GM23338 (cell line): ENCODE measurements around the gene SLC23A1. TPM values are rescaled to one million over a fixed set of nuclear protein-coding genes. Genes with fewer than 3 reads are reported as not detected.

Source experiments
- ATAC-seq: fragments of 200-7000 bp; cut with Tn5 transposase; 3 replicates; pipeline ENCODE4 v1.9.1; 2020
- DNase-seq: peaks from one replicate; pipeline ENCODE4 v3.0.0-alpha.2; 2015; ENCODE audit warnings: low spot score
- H2AFZ ChIP-seq: fragments of 200-600 bp; sonication (generic); 2 replicates; pipeline ENCODE4 v1.8.0; 2016; ENCODE audit warnings: antibody characterized with exemption, mild to moderate bottlenecking, moderate library complexity
- H3F3A ChIP-seq: fragments of 200-600 bp; sonication (generic); replicated peaks from 2 replicates; pipeline ENCODE4 v1.8.0; 2017; ENCODE audit warnings: antibody characterized with exemption, mixed run types, low read depth
- H3K27ac ChIP-seq: fragments of 200-600 bp; sonication (generic); 2 replicates; pipeline ENCODE4 v1.6.1; 2016; ENCODE audit warnings: low read depth
- H3K27me3 ChIP-seq: fragments of 200-600 bp; sonication (generic); 2 replicates; pipeline ENCODE4 v1.8.0; 2016; ENCODE audit warnings: mild to moderate bottlenecking, mixed run types, moderate library complexity; ENCODE audit not compliant: insufficient read depth
- H3K36me3 ChIP-seq: fragments of 200-600 bp; sonication (generic); 2 replicates; pipeline ENCODE4 v1.8.0; 2016; ENCODE audit warnings: mild to moderate bottlenecking; ENCODE audit not compliant: insufficient read depth
- H3K4me1 ChIP-seq: fragments of 200-600 bp; sonication (generic); 2 replicates; pipeline ENCODE4 v1.8.0; 2016; ENCODE audit warnings: mild to moderate bottlenecking, moderate library complexity; ENCODE audit not compliant: insufficient read depth
- H3K4me2 ChIP-seq: fragments of 200-600 bp; sonication (generic); 2 replicates; pipeline ENCODE4 v1.7.1; 2017; ENCODE audit warnings: mixed run types
- H3K4me3 ChIP-seq: fragments of 200-600 bp; sonication (generic); 2 replicates; pipeline ENCODE4 v1.6.1; 2016; ENCODE audit warnings: mixed run types
- H3K79me2 ChIP-seq: fragments of 200-600 bp; sonication (generic); replicated peaks from 2 replicates; pipeline ENCODE4 v1.8.0; 2017; ENCODE audit warnings: mild to moderate bottlenecking; ENCODE audit not compliant: insufficient read depth
- H3K9me2 ChIP-seq: fragments of 200-600 bp; sonication (generic); 2 replicates; pipeline ENCODE4 v1.8.0; 2017; ENCODE audit not compliant: insufficient read depth
- H4K20me1 ChIP-seq: fragments of 200-600 bp; sonication (generic); replicated peaks from 2 replicates; pipeline ENCODE4 v1.8.0; 2017; ENCODE audit warnings: mild to moderate bottlenecking; ENCODE audit not compliant: insufficient read depth
- H3K27ac Mint-ChIP-seq: 2 replicates; pipeline ENCODE4 v1.8.0; 2020; ENCODE audit warnings: inconsistent platforms, mild to moderate bottlenecking, moderate library complexity, mixed read lengths
- H3K27me3 Mint-ChIP-seq: 3 replicates; pipeline ENCODE4 v1.8.0; 2022; ENCODE audit warnings: low read depth, mild to moderate bottlenecking, moderate library complexity, mixed read lengths, inconsistent platforms; ENCODE audit not compliant: insufficient read depth, poor library complexity
- H3K36me3 Mint-ChIP-seq: 3 replicates; pipeline ENCODE4 v1.8.0; 2021; ENCODE audit warnings: low read depth, mild to moderate bottlenecking, inconsistent platforms, moderate library complexity, mixed read lengths
- H3K4me1 Mint-ChIP-seq: 3 replicates; pipeline ENCODE4 v1.8.0; 2020; ENCODE audit warnings: mild to moderate bottlenecking, inconsistent platforms, mixed read lengths
- H3K4me3 Mint-ChIP-seq: 3 replicates; pipeline ENCODE4 v1.8.0; 2021; ENCODE audit warnings: moderate library complexity, mild to moderate bottlenecking, inconsistent platforms, mixed read lengths
- H3K9me3 Mint-ChIP-seq: 3 replicates; pipeline ENCODE4 v1.8.0; 2020; ENCODE audit warnings: moderate library complexity, mild to moderate bottlenecking, inconsistent platforms, mixed read lengths
- CTCF ChIP-seq, 2 experiments: fragments of 200-600 bp in 1 of 2; sonication (generic) in 1 of 2; conservative IDR thresholded peaks; 2 replicates each; pipeline versions ENCODE4 v1.5.1 to v1.6.1; 2016 to 2017; ENCODE audit warnings: antibody characterized with exemption in 2 of 2, low read depth in 2 of 2, mild to moderate bottlenecking in 2 of 2, moderate library complexity in 1 of 2
- EZH2 ChIP-seq: fragments of 200-600 bp; sonication (generic); IDR thresholded peaks from one replicate; pipeline ENCODE4 v1.8.0; 2017; ENCODE audit warnings: antibody characterized with exemption, mild to moderate bottlenecking, low read depth; ENCODE audit not compliant: unreplicated experiment
- EZH2phosphoT487 ChIP-seq: fragments of 200-600 bp; sonication (generic); IDR thresholded peaks from one replicate; pipeline ENCODE4 v1.8.1; 2018; ENCODE audit warnings: antibody characterized with exemption; ENCODE audit not compliant: unreplicated experiment
- NANOG ChIP-seq: IDR thresholded peaks from 2 replicates; pipeline ENCODE4 v1.6.1; 2016; ENCODE audit warnings: antibody characterized with exemption, borderline replicate concordance
- POLR2AphosphoS5 ChIP-seq: IDR thresholded peaks from 2 replicates; pipeline ENCODE4 v1.6.1; 2016; ENCODE audit warnings: antibody characterized with exemption, low read depth
- REST ChIP-seq: IDR thresholded peaks from one replicate; pipeline ENCODE4 v1.6.1; 2018; ENCODE audit warnings: antibody characterized with exemption; ENCODE audit not compliant: unreplicated experiment
- STAT1 ChIP-seq: IDR thresholded peaks from one replicate; pipeline ENCODE4 v1.6.1; 2016; ENCODE audit warnings: antibody characterized with exemption; ENCODE audit not compliant: unreplicated experiment
- polyA plus RNA-seq: library from polyadenylated mRNA; unstranded; fragments of >200 nt; fragmentation: Nextera tagmentation; extraction: Ambion mirVana; gene quantifications from 2 replicates; pipeline ENCODE4 v1.2.1, GENCODE V29; 2016
- total RNA-seq: library from RNA; depleted of rRNA; stranded (reverse); fragments of >200 nt; shearing (Covaris generic); gene quantifications from 2 replicates; pipeline ENCODE4 v1.2.3, GENCODE V29; 2014
- TF ChIP-seq, protein P1 (sequence below): IDR thresholded peaks from 2 replicates; pipeline ENCODE4 v1.6.1; 2016; ENCODE audit warnings: antibody characterized with exemption

The SLC23A1 gene
- total and polyA plus RNA-seq, 2 experiments from 2014 or later, result 0.29 TPM; not detected in 1

- TF ChIP-seq, protein P1, sequence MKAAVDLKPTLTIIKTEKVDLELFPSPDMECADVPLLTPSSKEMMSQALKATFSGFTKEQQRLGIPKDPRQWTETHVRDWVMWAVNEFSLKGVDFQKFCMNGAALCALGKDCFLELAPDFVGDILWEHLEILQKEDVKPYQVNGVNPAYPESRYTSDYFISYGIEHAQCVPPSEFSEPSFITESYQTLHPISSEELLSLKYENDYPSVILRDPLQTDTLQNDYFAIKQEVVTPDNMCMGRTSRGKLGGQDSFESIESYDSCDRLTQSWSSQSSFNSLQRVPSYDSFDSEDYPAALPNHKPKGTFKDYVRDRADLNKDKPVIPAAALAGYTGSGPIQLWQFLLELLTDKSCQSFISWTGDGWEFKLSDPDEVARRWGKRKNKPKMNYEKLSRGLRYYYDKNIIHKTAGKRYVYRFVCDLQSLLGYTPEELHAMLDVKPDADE, result no peak
- no peak for TF ChIP-seq STAT1
- TF ChIP-seq POLR2AphosphoS5, result no peak
- TF ChIP-seq EZH2phosphoT487, result no peak
- no peak for TF ChIP-seq EZH2
- TF ChIP-seq CTCF (conservative IDR thresholded peaks at IDR 0.05; ENCODE audit: low read depth in 2 of 2), result no peak
Observed at GRCh38 chr5:139382807-139383206, 290 bp downstream of the SLC23A1 start (continued).

GRCh38 chr5:139381837-139382761, 998 bp downstream of the SLC23A1 start:
- H3K27me3 Mint-ChIP-seq, result peaks cover 8% of the 10 kb centered on the region
- no peaks in the 10 kb centered on the region for H3K9me2 ChIP-seq
- no peak overlapping the region for H3K4me3 Mint-ChIP-seq
- H3K27me3 ChIP-seq, result no peaks in the 10 kb centered on the region
- H3F3A ChIP-seq, result no peaks in the 10 kb centered on the region; the same call in 1 of the 2 replicates
- H3K36me3 Mint-ChIP-seq, result no peaks in the 10 kb centered on the region; the same call in 2 of the 3 replicates
- no peak overlapping the region for H3K27ac Mint-ChIP-seq
- H3K4me1 ChIP-seq, result peaks cover 4% of the 10 kb centered on the region; the same call in 1 of the 2 replicates
- no peak for TF ChIP-seq CTCF (conservative IDR thresholded peaks at IDR 0.05; ENCODE audit: low read depth in 2 of 2)
- no peak for TF ChIP-seq EZH2
- no peak for TF ChIP-seq NANOG
- TF ChIP-seq REST, result no peak
- no peak overlapping the region for H3K27ac ChIP-seq
- H2AFZ ChIP-seq, result no peak overlapping the region
- H3K79me2 ChIP-seq, result no peaks in the 10 kb centered on the region
- no peak for ATAC-seq
- no peaks in the 10 kb centered on the region; the same call in 1 of the 2 replicates for H4K20me1 ChIP-seq
- H3K4me2 ChIP-seq, result no peak overlapping the region
- H3K4me3 ChIP-seq, result no peak overlapping the region
- no peaks in the 10 kb centered on the region for H3K9me3 Mint-ChIP-seq
- H3K4me1 Mint-ChIP-seq, result peaks cover 10% of the 10 kb centered on the region; the same call in 2 of the 3 replicates
- H3K36me3 ChIP-seq, result no peaks in the 10 kb centered on the region
- no peak for DNase-seq
